Smooth muscle cell (in vitro differentiated cells): ENCODE data around the gene CEMIP. TPM values are rescaled to one million over a fixed set of nuclear protein-coding genes. Genes with fewer than 3 reads are reported as not detected.

Experiments
- DNase-seq: peaks from one replicate; lab custom pipeline; 2025; ENCODE audit not compliant: unreplicated experiment; lab: John Stamatoyannopoulos, UW
- H2AFZ ChIP-seq: fragments of 200-600 bp; sonication (generic); 2 replicates; pipeline ENCODE4 v1.6.0; 2016; ENCODE audit warnings: antibody characterized with exemption, low read depth, mild to moderate bottlenecking
- H3F3A ChIP-seq: fragments of 200-600 bp; sonication (generic); 2 replicates; pipeline ENCODE4 v1.6.0; 2017; ENCODE audit warnings: antibody characterized with exemption, low read depth
- H3K27ac ChIP-seq: fragments of 200-600 bp; sonication (generic); 2 replicates; pipeline ENCODE4 v1.5.1; 2016; ENCODE audit warnings: low read depth, mild to moderate bottlenecking
- H3K27me3 ChIP-seq: fragments of 200-600 bp; sonication (generic); 2 replicates; pipeline ENCODE4 v1.6.1; 2016; ENCODE audit warnings: low read depth, mild to moderate bottlenecking
- H3K36me3 ChIP-seq: fragments of 200-600 bp; sonication (generic); 2 replicates; pipeline ENCODE4 v1.5.1; 2016; ENCODE audit warnings: low read depth
- H3K4me1 ChIP-seq: fragments of 200-600 bp; sonication (generic); 2 replicates; pipeline ENCODE4 v1.5.1; 2016; ENCODE audit warnings: low read depth
- H3K4me2 ChIP-seq: fragments of 200-600 bp; sonication (generic); 2 replicates; pipeline ENCODE4 v1.6.0; 2016; ENCODE audit warnings: mild to moderate bottlenecking
- H3K4me3 ChIP-seq: fragments of 200-600 bp; sonication (generic); 2 replicates; pipeline ENCODE4 v1.5.1; 2016; ENCODE audit warnings: mild to moderate bottlenecking
- H3K79me2 ChIP-seq: fragments of 200-600 bp; sonication (generic); 2 replicates; pipeline ENCODE4 v1.6.0; 2016; ENCODE audit warnings: low read depth, mild to moderate bottlenecking
- H3K9ac ChIP-seq: fragments of 200-600 bp; sonication (generic); 2 replicates; pipeline ENCODE4 v1.6.0; 2016; ENCODE audit warnings: low read depth
- H3K9me3 ChIP-seq: fragments of 200-600 bp; sonication (generic); replicated peaks from 2 replicates; pipeline ENCODE4 v1.5.1; 2016; ENCODE audit warnings: low read depth
- H4K20me1 ChIP-seq: fragments of 200-600 bp; sonication (generic); 2 replicates; pipeline ENCODE4 v1.6.0; 2016; ENCODE audit warnings: low read depth
- CTCF ChIP-seq: fragments of 200-600 bp; sonication (generic); IDR thresholded peaks from 2 replicates; pipeline ENCODE4 v1.5.1; 2017; ENCODE audit warnings: borderline replicate concordance, mild to moderate bottlenecking, antibody characterized with exemption; ENCODE audit not compliant: insufficient read depth, poor library complexity, severe bottlenecking
- WGBS: methylation state at CpG from one replicate; pipeline ENCODE4 v1.1.7; 2016; ENCODE audit warnings: low lambda C conversion rate; 5-methylcytosine and 5-hydroxymethylcytosine counted together
- polyA plus RNA-seq: library from polyadenylated mRNA; unstranded; fragments of >200 nt; fragmentation: Nextera tagmentation; extraction: Ambion mirVana; gene quantifications from 2 replicates; pipeline ENCODE4 v1.2.1, GENCODE V29; 2016
- total RNA-seq: library from RNA; depleted of rRNA; stranded (reverse); fragments of >200 nt; gene quantifications from 2 replicates; pipeline ENCODE4 v1.2.3, GENCODE V29; 2014

Gene CEMIP
- total and polyA plus RNA-seq, 2 experiments from 2014 or later = 1.9 TPM

GRCh38 chr15:80822676-80823075, 43.5 kb downstream of the CEMIP start:
- no peaks in the 10 kb centered on the region for H3F3A ChIP-seq
- H3K36me3 ChIP-seq = no peaks in the 10 kb centered on the region
- H3K4me1 ChIP-seq = no peaks in the 10 kb centered on the region
- H3K27me3 ChIP-seq = no peaks in the 10 kb centered on the region
- H3K4me3 ChIP-seq = no peak overlapping the region
- no peak overlapping the region for H3K9ac ChIP-seq
- WGBS = 88% methylated on average over 6 of the region's 6 CpGs
- H3K4me2 ChIP-seq = no peak overlapping the region
- no peak overlapping the region for H2AFZ ChIP-seq
- no peaks in the 10 kb centered on the region for H3K79me2 ChIP-seq
- TF ChIP-seq CTCF = no peak
- H3K9me3 ChIP-seq = no peaks in the 10 kb centered on the region
- H3K27ac ChIP-seq = no peak overlapping the region
- H4K20me1 ChIP-seq = no peaks in the 10 kb centered on the region
- no peak for DNase-seq

- no peaks in the 10 kb centered on the region for H3K36me3 ChIP-seq
- TF ChIP-seq CTCF = no peak
- no peaks in the 10 kb centered on the region for H3K4me1 ChIP-seq
- no peaks in the 10 kb centered on the region for H3K9me3 ChIP-seq
- H3K4me2 ChIP-seq = no peak overlapping the region
- WGBS = 73% methylated on average over 6 of the region's 6 CpGs
- H3K9ac ChIP-seq = no peak overlapping the region
- H3K4me3 ChIP-seq = no peak overlapping the region
- H3K79me2 ChIP-seq = no peaks in the 10 kb centered on the region
- DNase-seq = no peak
- no peaks in the 10 kb centered on the region for H3K27me3 ChIP-seq
- no peaks in the 10 kb centered on the region for H3F3A ChIP-seq
- H3K27ac ChIP-seq = no peak overlapping the region
- H2AFZ ChIP-seq = no peak overlapping the region
- no peaks in the 10 kb centered on the region for H4K20me1 ChIP-seq
Observed at GRCh38 chr15:80823120-80823519, 44.0 kb downstream of the CEMIP start.

- no peak for DNase-seq
- H4K20me1 ChIP-seq = no peaks in the 10 kb centered on the region
- no peaks in the 10 kb centered on the region for H3K36me3 ChIP-seq
- no peaks in the 10 kb centered on the region for H3K4me1 ChIP-seq
- no peaks in the 10 kb centered on the region for H3F3A ChIP-seq
- no peak overlapping the region for H3K27ac ChIP-seq
- no peak overlapping the region for H3K9ac ChIP-seq
- H3K27me3 ChIP-seq = no peaks in the 10 kb centered on the region
- TF ChIP-seq CTCF = no peak
- no peaks in the 10 kb centered on the region for H3K79me2 ChIP-seq
- no peak overlapping the region for H2AFZ ChIP-seq
- no peaks in the 10 kb centered on the region for H3K9me3 ChIP-seq
- no peak overlapping the region for H3K4me3 ChIP-seq
- no peak overlapping the region for H3K4me2 ChIP-seq
- 89% methylated on average over 4 of the region's 4 CpGs for WGBS
Observed at GRCh38 chr15:80823995-80824394, 44.8 kb downstream of the CEMIP start.

GRCh38 chr15:80825361-80826030, 46.3 kb downstream of the CEMIP start:
- Histone ChIP-seq H3K27ac (no peak overlapping the region), H4K20me1 (no peaks in the 10 kb centered on the region), H3K79me2 (no peaks in the 10 kb centered on the region), H3K27me3 (no peaks in the 10 kb centered on the region), H3K4me1 (no peaks in the 10 kb centered on the region), H3K36me3 (no peaks in the 10 kb centered on the region), H2AFZ (no peak overlapping the region), H3K9me3 (no peaks in the 10 kb centered on the region), H3F3A (no peaks in the 10 kb centered on the region), H3K4me2 (no peak overlapping the region), H3K9ac (no peak overlapping the region), H3K4me3 (no peak overlapping the region)
- DNase-seq = no peak
- WGBS = 66% methylated on average over 6 of the region's 6 CpGs
- no peak for TF ChIP-seq CTCF
